Adipose tissue (tissue), 3 donors: Measurements from ENCODE around the gene HINT3. TPM values are rescaled to one million over a fixed set of nuclear protein-coding genes. Genes with fewer than 3 reads are reported as not detected.
"Not testable (repeated sequence)": the region's sequence is repeated elsewhere in the genome, so short reads cannot be mapped to it uniquely, and the experiment has no call there.

Experiments
- H3K27ac ChIP-seq: one replicate; pipeline ENCODE4 v1.5.1; 2013; ENCODE audit warnings: low read depth, low read length
- WGBS, 3 donors: extraction: QIAGEN DNeasy Blood & Tissue Kit; methylation state at CpG; one replicate each; pipeline ENCODE4 v1.1.7; 2013; 5-methylcytosine and 5-hydroxymethylcytosine counted together
- polyA plus RNA-seq, 3 donors: library from polyadenylated mRNA; stranded (reverse); fragments of 200-250 nt; gene quantifications; one replicate each; pipeline ENCODE4 v1.2.3, GENCODE V29; 2013
- donor health status: healthy with polysubstance abuse.
- donor health status: Bipolar disorder and iron deficiency.
- donor health status: healthy.

HINT3 gene
- polyA plus RNA-seq, 3 donors = 9.5 to 13.8 (median 11.8) TPM

DNA sequence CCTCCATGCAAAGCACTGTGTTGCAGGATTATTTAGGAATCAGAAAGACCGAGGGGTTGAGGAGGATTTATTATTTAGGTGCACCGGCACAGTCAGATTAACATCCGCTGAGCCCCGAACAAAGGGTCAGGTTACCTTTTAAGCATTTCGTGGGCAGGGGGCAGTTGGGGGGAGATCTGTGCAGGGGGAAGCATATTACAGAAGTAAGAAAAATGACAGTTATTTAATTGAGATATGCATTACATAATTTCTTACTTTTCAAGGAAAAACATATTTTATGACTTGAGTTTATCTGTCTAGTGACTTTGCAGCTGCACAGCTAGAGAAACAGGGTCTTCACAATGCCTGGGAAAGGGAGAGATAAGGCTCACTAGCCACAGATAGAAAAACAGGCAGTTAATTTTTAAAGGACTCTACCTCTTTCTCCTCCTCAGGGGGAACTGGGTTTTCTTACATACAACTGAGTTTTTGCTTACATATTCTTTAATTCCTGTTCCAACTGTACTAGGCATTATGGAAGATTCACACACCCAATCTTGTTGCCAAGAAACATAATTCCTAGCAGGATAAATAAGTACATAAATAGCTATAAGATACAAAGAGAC lies 1.7 kb upstream of the HINT3 start:
- 37 to 70% (median 68%) methylated on average over 5 of the region's 5 CpGs for WGBS, 3 donors
- no peak overlapping the region for H3K27ac ChIP-seq

DNA sequence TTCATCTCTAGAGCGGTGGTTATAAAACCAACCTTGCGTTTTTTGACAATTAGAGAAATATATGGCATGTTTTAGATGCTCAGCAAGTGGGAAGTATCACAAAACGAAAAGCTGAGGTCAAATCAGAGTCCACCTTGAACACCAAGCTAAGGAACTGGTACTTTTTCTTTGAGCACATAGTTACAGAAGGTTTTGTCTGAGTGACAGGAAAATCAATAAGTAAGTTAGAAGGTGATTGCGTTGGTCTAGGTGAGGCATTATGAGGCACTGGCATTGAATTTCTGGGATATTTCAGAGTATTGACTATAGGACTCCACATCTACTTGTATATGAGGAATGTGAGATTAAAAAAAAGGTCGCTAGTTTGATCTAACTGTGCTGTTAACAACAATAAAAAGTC lies 597 bp upstream of the HINT3 start:
- H3K27ac ChIP-seq = no peak overlapping the region
- 23 to 42% (median 42%) methylated on average over 5 of the region's 5 CpGs for WGBS, 3 donors

DNA sequence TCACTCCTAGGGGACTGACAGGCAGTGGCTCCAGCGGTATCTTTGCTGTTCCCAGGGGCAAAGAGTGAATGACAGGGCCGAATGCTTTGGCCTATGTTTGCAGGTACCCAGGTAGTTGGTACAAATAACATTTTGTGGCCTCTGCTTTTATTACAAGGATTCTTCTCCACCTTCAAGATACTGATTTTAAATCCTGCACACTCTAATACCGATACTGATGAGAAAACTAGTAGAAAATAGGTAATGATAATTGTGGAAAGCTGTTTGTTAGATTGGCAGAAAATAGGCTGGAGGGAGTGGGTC lies 772 bp downstream of the HINT3 start:
- no peak overlapping the region for H3K27ac ChIP-seq
- 1 to 3% (median 2%) methylated on average over 3 of the region's 3 CpGs for WGBS, 3 donors

DNA sequence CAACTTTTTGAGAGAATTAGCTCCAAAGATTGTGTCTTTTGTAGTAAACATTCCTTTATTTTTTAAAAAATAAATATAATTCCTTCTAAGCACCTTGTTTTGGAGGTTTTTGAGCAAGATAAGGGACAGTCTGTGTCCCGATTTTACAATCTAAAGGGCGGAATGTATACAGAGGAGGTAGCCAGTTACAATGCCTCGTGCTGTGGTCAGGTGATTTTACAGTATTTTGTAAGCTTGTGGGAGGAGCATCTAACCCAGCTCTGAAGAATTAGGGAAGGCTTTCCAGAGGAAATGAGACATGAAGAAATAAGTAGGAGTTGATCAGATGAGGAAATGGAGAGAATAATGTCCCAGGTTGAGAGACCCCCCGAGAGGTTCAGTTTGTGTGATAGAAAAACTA lies 1.3 kb downstream of the HINT3 start:
- H3K27ac ChIP-seq = no peak overlapping the region
- 18 to 29% (median 19%) methylated on average over 4 of the region's 4 CpGs for WGBS, 3 donors

DNA sequence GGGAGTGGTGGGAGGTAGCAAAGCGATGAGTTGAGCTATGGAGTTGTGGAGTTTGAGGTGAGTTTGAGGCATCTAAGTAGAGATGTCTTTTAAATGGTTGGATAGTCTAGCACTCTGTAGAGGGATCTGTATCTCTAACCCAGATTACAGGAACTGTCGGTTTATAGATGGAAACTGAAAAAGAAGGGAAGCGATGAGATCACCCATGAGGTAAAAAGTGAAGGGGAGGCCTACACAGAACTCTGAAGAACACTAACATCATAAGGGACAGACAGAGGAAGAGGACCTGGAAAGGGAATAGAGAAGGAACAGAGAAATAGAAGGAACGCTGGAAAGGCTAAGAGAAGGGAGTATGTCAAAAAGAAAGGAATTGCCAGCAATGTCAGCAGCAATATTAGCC lies 2.5 kb downstream of the HINT3 start:
- H3K27ac ChIP-seq = no peak overlapping the region
- 82 to 91% (median 90%) methylated on average over 4 of the region's 4 CpGs for WGBS, 3 donors

DNA sequence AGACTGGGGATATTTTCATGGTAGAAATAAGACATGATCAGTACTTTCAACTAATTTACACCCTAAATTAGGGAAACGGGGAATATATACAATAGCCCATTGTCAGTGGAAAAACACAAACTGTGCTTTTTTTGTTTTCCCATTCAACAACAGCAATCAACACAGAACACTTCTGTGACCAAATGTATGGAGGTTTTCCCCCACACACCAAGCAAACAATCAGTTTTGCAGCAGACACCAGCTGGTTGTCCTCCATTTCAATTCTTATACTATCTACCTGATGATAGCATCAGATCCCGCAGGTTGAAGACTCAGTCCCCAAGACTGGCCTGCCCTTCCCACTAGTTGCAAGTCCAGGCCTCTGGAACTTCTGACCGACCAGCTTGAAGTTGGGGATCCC lies 4.5 kb downstream of the HINT3 start:
- no peak overlapping the region for H3K27ac ChIP-seq
- WGBS, 3 donors = 86 to 89% (median 89%) methylated on average over 3 of the region's 3 CpGs

DNA sequence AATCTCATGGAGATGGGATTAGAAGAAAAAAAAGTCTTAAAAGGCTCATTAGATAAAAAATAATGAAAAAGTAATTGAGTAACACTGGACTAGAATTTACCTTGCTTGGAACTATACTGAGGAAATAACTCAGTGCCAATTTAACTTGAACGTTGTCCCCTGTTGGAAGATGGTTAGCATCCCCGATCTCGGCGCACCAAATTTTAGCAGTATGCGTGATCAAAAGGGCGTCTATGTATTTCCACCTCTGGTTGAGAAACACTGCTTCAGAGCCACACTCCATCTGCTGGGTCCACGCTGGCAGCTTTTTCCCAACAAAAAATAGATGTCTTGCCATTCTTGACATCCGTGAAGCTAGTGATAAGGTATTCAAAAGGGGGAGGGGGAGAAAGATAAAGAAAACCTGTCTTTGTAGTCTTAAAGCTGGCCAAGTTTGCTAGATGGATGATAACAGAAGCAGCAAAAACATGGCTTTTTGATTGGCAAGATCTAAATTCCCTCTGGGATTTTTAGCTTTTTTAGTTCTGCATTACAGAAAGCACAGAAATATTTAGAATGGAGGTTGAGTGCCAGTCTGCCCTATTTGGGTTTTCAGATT lies 6.4 kb downstream of the HINT3 start:
- 69 to 92% (median 92%) methylated on average over 8 of the region's 8 CpGs for WGBS, 3 donors
- no peak overlapping the region for H3K27ac ChIP-seq

DNA sequence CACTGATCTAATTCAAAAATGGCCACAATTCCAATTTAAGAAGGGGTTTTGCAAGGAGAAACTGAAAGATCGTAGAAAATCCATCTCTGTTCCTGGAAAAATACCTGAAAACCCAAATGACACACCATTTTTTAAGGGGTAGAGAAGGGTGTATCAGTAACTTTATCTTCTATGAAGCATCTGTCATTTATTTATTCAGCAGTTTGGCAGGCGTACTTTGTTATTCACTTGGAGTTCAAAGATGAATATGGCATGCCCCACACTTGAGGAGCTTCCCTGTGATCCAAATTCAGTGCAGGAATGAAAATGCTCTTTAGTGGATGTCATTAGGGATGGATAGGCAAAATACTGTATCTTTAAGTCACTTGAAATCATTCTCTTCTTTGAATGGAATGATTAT lies 7.2 kb downstream of the HINT3 start:
- WGBS, 3 donors = 79 to 98% (median 93%) methylated on average over 2 of the region's 2 CpGs
- no peak overlapping the region for H3K27ac ChIP-seq

DNA sequence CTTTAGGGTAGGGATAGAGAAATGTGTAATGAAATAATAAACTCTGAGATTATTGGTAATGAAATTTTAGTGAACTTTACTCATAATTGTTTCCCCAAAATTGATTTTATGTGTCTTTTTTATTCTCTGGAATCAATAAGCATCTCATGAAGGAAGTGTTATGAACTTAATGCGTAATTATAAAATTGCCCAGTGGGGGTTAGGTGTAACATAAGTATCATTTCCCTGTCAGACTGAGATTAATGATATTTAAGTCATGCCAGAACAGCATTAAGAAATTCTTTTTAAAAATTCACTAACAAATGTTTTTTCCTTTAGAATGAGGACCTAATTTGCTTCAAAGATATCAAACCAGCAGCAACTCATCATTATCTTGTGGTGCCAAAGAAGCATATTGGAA lies 10.0 kb downstream of the HINT3 start:
- WGBS, 3 donors = 92 to 97% (median 93%) methylated on average over 1 of the region's 1 CpG
- H3K27ac ChIP-seq = no peak overlapping the region

DNA sequence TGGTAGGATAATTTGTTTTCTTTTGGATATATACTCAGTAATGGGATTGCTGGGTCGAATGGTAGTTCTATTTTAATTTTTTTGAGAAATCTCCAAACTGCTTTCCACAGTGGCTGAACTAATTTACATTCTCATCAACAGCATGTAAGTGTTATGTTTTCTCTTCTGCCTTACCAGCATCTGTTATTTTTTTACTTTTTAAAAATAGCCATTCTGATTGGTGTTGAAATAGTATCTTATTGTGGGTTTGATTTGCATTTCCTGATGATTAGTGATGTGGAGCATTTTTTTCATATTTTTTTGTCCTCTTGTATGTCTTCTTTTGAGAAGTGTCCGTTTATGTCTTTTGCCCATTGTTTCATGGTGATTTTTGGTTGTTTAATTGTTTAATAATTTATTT lies 11.9 kb downstream of the HINT3 start:
- 86 to 89% (median 87%) methylated on average over 2 of the region's 2 CpGs for WGBS, 3 donors
- H3K27ac ChIP-seq = no peak overlapping the region

DNA sequence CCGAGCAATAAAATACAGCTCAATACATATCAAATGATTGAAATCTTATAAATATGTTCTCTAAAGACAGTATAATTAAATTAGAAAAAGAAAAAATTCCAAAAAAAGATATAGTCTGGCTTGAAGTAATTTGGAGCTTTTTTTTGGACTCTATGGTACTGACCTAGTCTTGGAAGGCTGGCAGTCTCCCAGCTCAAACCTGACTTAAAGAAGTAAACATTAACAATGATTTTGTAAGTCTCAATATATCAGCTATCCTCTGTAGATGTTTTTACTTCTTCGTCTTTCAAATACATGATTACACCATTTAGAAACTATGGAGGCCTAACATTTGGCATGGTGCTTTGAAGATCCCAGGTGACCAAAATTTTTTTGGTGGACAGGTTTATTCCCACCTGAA lies 14.2 kb downstream of the HINT3 start:
- WGBS, 3 donors = 0 to 65% (median 0%) methylated on average over 2 of the region's 2 CpGs
- H3K27ac ChIP-seq = no peak overlapping the region

DNA sequence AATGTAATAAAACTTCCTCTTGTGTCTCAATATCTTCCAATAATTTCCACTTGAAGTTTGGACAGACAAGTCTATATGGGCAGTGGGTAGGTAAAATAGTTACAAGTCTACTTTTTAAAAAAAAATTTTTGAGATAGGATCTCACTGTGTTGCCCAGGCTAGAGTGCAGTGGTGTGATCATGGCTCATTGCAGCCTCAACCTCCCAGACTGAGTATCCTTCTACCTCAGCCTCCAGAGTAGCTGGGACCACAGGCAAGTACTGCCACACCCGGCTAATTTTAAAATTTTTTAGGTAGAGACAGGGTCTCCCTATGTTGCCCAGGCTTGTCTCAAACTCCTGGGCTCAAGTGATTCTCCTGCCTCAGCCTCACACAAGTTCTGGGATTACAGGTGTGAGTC lies 15.9 kb downstream of the HINT3 start:
- not testable (repeated sequence) for H3K27ac ChIP-seq
- WGBS, 3 donors = 90 to 95% (median 95%) methylated on average over 1 of the region's 1 CpG

DNA sequence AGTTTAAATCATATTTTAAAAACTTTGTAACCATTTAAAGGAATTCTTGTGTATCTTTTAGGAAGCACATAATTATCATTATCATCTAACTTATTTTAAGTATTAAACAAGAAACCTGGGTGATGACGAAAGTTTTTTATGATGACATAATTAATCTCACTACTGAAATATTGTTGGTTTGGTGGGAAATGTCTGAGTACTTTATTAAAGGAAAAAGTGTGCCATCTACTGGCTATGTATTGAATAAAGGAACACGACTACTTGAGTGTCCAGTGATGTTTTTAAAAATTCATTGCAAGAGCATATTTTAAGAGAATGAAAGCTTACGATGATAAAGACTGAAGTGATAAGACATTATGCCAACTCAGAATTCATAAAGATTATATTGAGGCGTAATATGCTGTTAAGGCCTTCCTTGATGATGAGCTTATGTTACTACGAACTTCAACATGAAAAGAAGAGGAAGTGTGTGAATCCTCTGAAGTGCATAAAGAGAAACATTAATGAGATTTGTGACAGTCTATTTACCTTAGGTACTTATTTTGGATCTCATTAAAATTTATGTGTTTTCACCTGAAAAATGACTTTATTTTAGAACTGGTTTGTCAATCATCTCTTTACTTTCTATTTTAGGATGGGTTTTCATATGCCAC lies 17.8 kb downstream of the HINT3 start:
- WGBS, 3 donors = 27 to 31% (median 29%) methylated on average over 5 of the region's 5 CpGs
- no peak overlapping the region for H3K27ac ChIP-seq

DNA sequence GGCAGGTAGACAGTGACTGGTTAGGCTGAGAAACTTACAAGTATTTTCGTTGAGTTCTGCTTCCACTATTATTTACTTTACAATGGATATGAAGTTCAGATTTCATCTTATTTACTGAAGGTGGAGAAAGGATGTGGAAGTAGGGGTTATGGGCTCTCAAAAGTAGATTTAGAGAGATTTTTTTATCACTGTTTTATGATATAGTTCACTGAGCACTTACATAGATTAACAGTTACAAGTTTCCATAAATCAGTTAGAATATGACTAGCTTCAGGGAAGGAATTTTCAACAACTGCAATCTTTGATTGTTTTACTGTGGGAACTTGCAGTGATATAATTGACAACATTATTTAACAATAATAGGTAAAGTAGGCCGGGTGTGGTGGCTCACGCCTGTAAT lies 22.5 kb downstream of the HINT3 start:
- WGBS, 3 donors = 83 to 93% (median 85%) methylated on average over 3 of the region's 3 CpGs
- no peak overlapping the region for H3K27ac ChIP-seq

DNA sequence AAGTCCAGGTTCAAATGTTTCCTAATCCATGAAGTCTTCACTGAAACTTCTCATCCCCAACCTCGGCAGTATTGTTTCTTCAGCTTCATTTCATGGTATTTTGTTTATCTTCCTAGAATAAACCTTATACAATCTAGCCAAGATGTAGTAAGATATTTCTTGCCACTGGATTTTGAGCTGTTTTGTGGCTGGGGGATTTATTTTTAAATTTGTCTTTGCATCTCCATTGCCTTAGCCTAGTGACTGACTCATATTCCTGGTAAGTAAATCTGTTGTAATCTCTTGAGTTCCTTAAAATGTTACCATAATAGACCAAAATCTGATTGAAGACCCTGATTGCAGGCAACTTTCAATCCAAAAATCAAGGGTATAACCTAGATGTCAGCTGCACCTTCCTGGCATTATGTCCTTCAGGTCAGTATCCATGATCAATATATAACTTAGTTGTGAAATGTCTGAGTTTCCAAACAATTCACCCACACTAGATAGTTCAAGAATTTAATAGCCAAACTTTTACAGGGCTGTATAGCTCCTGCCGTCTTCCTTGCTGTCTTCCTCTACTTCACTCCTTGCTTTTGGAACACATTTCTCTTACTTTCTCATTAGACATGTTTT lies 25.1 kb downstream of the HINT3 start:
- 91 to 94% (median 92%) methylated on average over 2 of the region's 2 CpGs for WGBS, 3 donors

DNA sequence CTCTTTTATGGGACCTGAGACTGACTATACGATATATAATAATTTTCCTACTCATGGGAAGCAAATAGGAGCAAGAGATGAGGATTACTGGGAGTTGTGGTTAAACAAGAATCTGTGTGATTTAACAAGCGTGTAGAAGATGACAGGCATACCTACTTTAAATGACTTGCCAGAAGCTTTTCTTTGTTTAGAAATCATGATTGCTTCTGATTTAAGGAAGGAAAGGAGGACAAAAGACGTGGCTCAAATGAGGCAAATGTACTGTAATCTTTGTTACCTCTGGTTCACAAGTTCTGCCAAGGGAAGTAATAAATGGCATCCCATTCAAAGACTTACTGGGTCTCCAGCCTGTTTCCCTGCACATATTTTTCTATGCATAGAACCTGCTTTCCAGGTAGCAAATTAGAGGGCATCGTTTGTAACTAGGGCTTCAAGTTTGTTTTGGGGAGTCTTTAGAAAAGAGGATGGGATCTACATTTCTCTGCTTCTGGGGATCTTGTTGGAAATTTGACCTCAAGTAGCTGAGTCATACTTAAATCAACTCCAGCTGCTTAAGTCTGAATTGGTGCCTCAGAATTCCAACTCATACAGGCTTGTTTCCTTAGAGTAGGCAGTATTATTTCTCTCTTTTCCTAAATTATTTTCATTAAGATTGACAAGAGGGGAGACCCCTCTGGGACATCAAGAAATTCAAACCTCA lies 26.8 kb downstream of the HINT3 start:
- H3K27ac ChIP-seq = no peak overlapping the region
- WGBS, 3 donors = 53 to 70% (median 66%) methylated on average over 4 of the region's 4 CpGs

More for the DNA sequence above, 25.1 kb downstream of the HINT3 start:
- H3K27ac ChIP-seq = no peak overlapping the region

DNA sequence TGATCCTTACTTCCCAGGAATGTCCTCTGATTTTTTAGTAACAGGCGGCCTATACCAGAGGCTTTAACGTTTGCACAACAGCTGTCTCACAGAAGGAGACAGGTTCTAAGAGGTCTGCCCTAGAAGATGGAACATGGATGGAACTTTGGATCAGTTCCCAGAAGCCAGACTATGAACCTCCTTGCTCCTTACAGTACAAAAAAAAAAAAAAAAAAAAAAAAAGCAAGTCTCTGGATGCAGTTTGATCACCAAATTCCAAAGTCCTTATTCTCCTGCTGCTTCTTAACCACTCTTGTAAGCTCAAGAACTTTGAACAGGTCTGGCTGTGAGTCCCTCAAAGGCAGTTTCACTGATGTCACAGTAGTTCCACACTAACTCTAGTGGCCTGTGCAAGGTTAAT lies 27.7 kb downstream of the HINT3 start:
- H3K27ac ChIP-seq = no peak overlapping the region

DNA sequence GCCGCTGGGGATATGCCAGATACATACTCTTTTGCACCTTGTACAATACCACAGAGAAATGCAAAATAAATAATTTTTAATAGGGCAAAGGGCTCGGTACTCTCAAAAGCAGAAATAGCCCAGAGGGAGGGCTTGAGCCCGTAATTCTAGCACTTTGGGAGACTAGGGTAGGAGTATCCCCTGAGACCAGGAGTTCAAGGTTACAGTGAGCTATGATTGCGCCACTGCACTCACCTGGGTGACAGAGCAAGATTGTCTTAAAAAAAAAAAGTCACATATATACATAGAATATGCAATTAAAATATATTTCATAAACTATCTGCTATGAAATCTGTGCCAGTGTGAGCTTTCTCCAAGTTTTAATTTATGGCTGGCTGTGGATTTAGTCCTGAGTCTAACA lies 29.0 kb downstream of the HINT3 start:
- WGBS, 3 donors = 37 to 78% (median 74%) methylated on average over 4 of the region's 4 CpGs
- H3K27ac ChIP-seq = no peak overlapping the region

More for the DNA sequence above, 27.7 kb downstream of the HINT3 start:
- 81 to 90% (median 83%) methylated on average over 2 of the region's 2 CpGs for WGBS, 3 donors

DNA sequence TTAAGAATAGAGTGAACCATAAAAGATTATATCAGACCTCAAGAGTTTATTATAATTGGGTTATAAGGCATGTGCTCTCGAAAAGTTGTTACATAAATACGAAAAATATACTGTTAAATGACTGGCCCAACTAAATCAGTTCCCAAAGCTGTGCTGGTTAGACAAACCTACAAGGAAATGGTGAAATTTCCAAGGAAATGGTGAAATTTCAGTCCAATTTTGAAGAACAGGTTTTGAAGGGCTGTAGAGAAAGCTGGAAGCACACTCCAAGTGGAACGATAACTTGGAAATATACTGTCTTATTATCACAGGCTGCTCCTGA lies 29.4 kb downstream of the HINT3 start:
- 2 to 6% (median 3%) methylated on average over 3 of the region's 3 CpGs for WGBS, 3 donors

More for the DNA sequence above, 29.4 kb downstream of the HINT3 start:
- H3K27ac ChIP-seq = no peak overlapping the region
